T-helper 1 cell treated with Interleukin-12 subunit alpha and Interleukin-12 subunit beta and Interleukin-4 antibody, amounts not matched to agents 30 μg/mL and 1 μg/mL, for 36 hours (primary cell): ENCODE measurements around the gene APOBEC3G.
A peak's percentile ranks its signal among the peaks of the same experiment; 100 is the strongest.

Experiments
- H3K27ac Mint-ChIP-seq: one replicate; pipeline ENCODE4 v1.8.0; 2021; ENCODE audit warnings: mild to moderate bottlenecking, mixed read lengths
- H3K27me3 Mint-ChIP-seq: one replicate; pipeline ENCODE4 v1.8.0; 2021; ENCODE audit warnings: low read depth, mixed read lengths
- H3K36me3 Mint-ChIP-seq: one replicate; pipeline ENCODE4 v1.8.0; 2021; ENCODE audit warnings: low read depth, mixed read lengths
- H3K4me1 Mint-ChIP-seq: one replicate; pipeline ENCODE4 v1.8.0; 2021; ENCODE audit warnings: low read depth, mixed read lengths
- H3K4me3 Mint-ChIP-seq: one replicate; pipeline ENCODE4 v1.8.0; 2021; ENCODE audit warnings: mild to moderate bottlenecking, moderate library complexity, mixed read lengths
- H3K9me3 Mint-ChIP-seq: one replicate; pipeline ENCODE4 v1.8.0; 2021; ENCODE audit warnings: mixed read lengths

APOBEC3G gene

GRCh38 chr22:39094717-39095389 is 17.8 kb downstream of the APOBEC3G start:
- H3K27me3 Mint-ChIP-seq: no peaks in the 10 kb centered on the region
- H3K4me1 Mint-ChIP-seq: peaks cover 87% of the 10 kb centered on the region
- H3K9me3 Mint-ChIP-seq: no peaks in the 10 kb centered on the region
- H3K4me3 Mint-ChIP-seq: peak overlapping the region; percentile 37
- no peaks in the 10 kb centered on the region for H3K36me3 Mint-ChIP-seq
- peak overlapping the region; percentile 96 for H3K27ac Mint-ChIP-seq

GRCh38 chr22:39095971-39096370 is 18.9 kb downstream of the APOBEC3G start:
- Mint-ChIP-seq H3K27ac (peak overlapping the region; percentile 96), H3K4me3 (peak overlapping the region; percentile 4), H3K4me1 (peaks cover 81% of the 10 kb centered on the region), H3K36me3 (peaks cover 3% of the 10 kb centered on the region), H3K9me3 (no peaks in the 10 kb centered on the region), H3K27me3 (no peaks in the 10 kb centered on the region)

- peak within 1 kb of the TSS; percentile 96 for H3K27ac Mint-ChIP-seq
- H3K4me1 Mint-ChIP-seq: peaks cover 67% of the 10 kb centered on the region
- no peaks in the 10 kb centered on the region for H3K27me3 Mint-ChIP-seq
- H3K9me3 Mint-ChIP-seq: no peaks in the 10 kb centered on the region
- H3K36me3 Mint-ChIP-seq: peaks cover 3% of the 10 kb centered on the region
- H3K4me3 Mint-ChIP-seq: peak within 1 kb of the TSS; percentile 84
These were observed 20.3 kb downstream of the APOBEC3G start, which contains the start of gene APOBEC3H for GRCh38 chr22:39097098-39098020. TSS of gene APOBEC3H (plus strand) at chr22:39097244. CDS start at chr22:39100279, 3,035 bp downstream.

GRCh38 chr22:39098026-39098425 is 21.0 kb downstream of the APOBEC3G start:
- peaks cover 61% of the 10 kb centered on the region for H3K4me1 Mint-ChIP-seq
- peak overlapping the region; percentile 44 for H3K4me3 Mint-ChIP-seq
- H3K36me3 Mint-ChIP-seq: peaks cover 3% of the 10 kb centered on the region
- H3K27ac Mint-ChIP-seq: peak overlapping the region; percentile 94
- no peaks in the 10 kb centered on the region for H3K9me3 Mint-ChIP-seq
- no peaks in the 10 kb centered on the region for H3K27me3 Mint-ChIP-seq

GRCh38 chr22:39098576-39098975 is 21.5 kb downstream of the APOBEC3G start:
- peaks cover 60% of the 10 kb centered on the region for H3K4me1 Mint-ChIP-seq
- H3K36me3 Mint-ChIP-seq: peaks cover 3% of the 10 kb centered on the region
- H3K27ac Mint-ChIP-seq: peak overlapping the region; percentile 94
- no peaks in the 10 kb centered on the region for H3K27me3 Mint-ChIP-seq
- no peaks in the 10 kb centered on the region for H3K9me3 Mint-ChIP-seq
- H3K4me3 Mint-ChIP-seq: peak overlapping the region; percentile 45

GRCh38 chr22:39101226-39101625 is 24.2 kb downstream of the APOBEC3G start:
- Mint-ChIP-seq H3K27ac (peak overlapping the region; percentile 60), H3K9me3 (no peaks in the 10 kb centered on the region), H3K27me3 (no peaks in the 10 kb centered on the region), H3K4me3 (no peak overlapping the region), H3K36me3 (peaks cover 3% of the 10 kb centered on the region), H3K4me1 (peaks cover 38% of the 10 kb centered on the region)

- Mint-ChIP-seq H3K36me3 (peaks cover 3% of the 10 kb centered on the region), H3K9me3 (no peaks in the 10 kb centered on the region), H3K27me3 (no peaks in the 10 kb centered on the region), H3K4me3 (no peak overlapping the region), H3K27ac (no peak overlapping the region), H3K4me1 (peaks cover 22% of the 10 kb centered on the region)
These were observed 26.4 kb downstream of the APOBEC3G start for GRCh38 chr22:39103431-39103830.

GRCh38 chr22:39106326-39106725 is 29.3 kb downstream of the APOBEC3G start:
- peaks cover 4% of the 10 kb centered on the region for H3K27me3 Mint-ChIP-seq
- H3K27ac Mint-ChIP-seq: no peak overlapping the region
- no peaks in the 10 kb centered on the region for H3K36me3 Mint-ChIP-seq
- peaks cover 4% of the 10 kb centered on the region for H3K4me1 Mint-ChIP-seq
- no peak overlapping the region for H3K4me3 Mint-ChIP-seq
- no peaks in the 10 kb centered on the region for H3K9me3 Mint-ChIP-seq

GRCh38 chr22:39108487-39108886 is 31.4 kb downstream of the APOBEC3G start:
- no peaks in the 10 kb centered on the region for H3K9me3 Mint-ChIP-seq
- no peak overlapping the region for H3K27ac Mint-ChIP-seq
- peaks cover 4% of the 10 kb centered on the region for H3K27me3 Mint-ChIP-seq
- no peak overlapping the region for H3K4me3 Mint-ChIP-seq
- H3K4me1 Mint-ChIP-seq: peaks cover 5% of the 10 kb centered on the region
- no peaks in the 10 kb centered on the region for H3K36me3 Mint-ChIP-seq

GRCh38 chr22:39109361-39109760 is 32.3 kb downstream of the APOBEC3G start:
- H3K9me3 Mint-ChIP-seq: no peaks in the 10 kb centered on the region
- peaks cover 4% of the 10 kb centered on the region for H3K27me3 Mint-ChIP-seq
- H3K4me1 Mint-ChIP-seq: peaks cover 10% of the 10 kb centered on the region
- no peak overlapping the region for H3K4me3 Mint-ChIP-seq
- H3K27ac Mint-ChIP-seq: no peak overlapping the region
- no peaks in the 10 kb centered on the region for H3K36me3 Mint-ChIP-seq

- Mint-ChIP-seq H3K27me3 (peaks cover 4% of the 10 kb centered on the region), H3K9me3 (no peaks in the 10 kb centered on the region), H3K27ac (no peak overlapping the region), H3K36me3 (no peaks in the 10 kb centered on the region), H3K4me1 (peaks cover 20% of the 10 kb centered on the region), H3K4me3 (no peak overlapping the region)
These were observed 33.8 kb downstream of the APOBEC3G start for GRCh38 chr22:39110631-39111561.

- peaks cover 4% of the 10 kb centered on the region for H3K27me3 Mint-ChIP-seq
- peak overlapping the region; percentile 8 for H3K27ac Mint-ChIP-seq
- H3K36me3 Mint-ChIP-seq: no peaks in the 10 kb centered on the region
- H3K4me1 Mint-ChIP-seq: peaks cover 35% of the 10 kb centered on the region
- H3K4me3 Mint-ChIP-seq: no peak overlapping the region
- no peaks in the 10 kb centered on the region for H3K9me3 Mint-ChIP-seq
These were observed 37.0 kb downstream of the APOBEC3G start for GRCh38 chr22:39114112-39114511.

- Mint-ChIP-seq H3K27ac (no peak overlapping the region), H3K36me3 (no peaks in the 10 kb centered on the region), H3K4me3 (no peak overlapping the region), H3K27me3 (peaks cover 4% of the 10 kb centered on the region), H3K9me3 (no peaks in the 10 kb centered on the region), H3K4me1 (peaks cover 37% of the 10 kb centered on the region)
These were observed 38.5 kb downstream of the APOBEC3G start for GRCh38 chr22:39115570-39115969.
